ENCODE data around the gene TPCN2. TPM values are rescaled to one million over a fixed set of nuclear protein-coding genes. Genes with fewer than 3 reads are reported as not detected.

TPCN2 gene
- total RNA-seq, 4 donors from 2014 or later: 16.8 to 33.8 (median 28.3) TPM

GRCh38 chr11:69086152-69087132, 37.7 kb downstream of the TPCN2 start:
- H3K36me3 ChIP-seq: peaks cover 0 to 84% of the 10 kb centered on the region in 2 donors

GRCh38 chr11:69087133-69087524, 38.4 kb downstream of the TPCN2 start:
- peak; percentile 13 for ATAC-seq
- Histone ChIP-seq H3K4me1 (peaks cover 0 to 58% (median 22%) of the 10 kb centered on the region in 3 donors), H3K4me3 (no peak overlapping the region), H3K36me3 (peaks cover 0 to 84% of the 10 kb centered on the region in 2 donors), H3K9me3 (no peaks in the 10 kb centered on the region), H3K27me3 (no peaks in the 10 kb centered on the region), H3K27ac (peak overlapping the region; percentile 80 to 90 (median 86))
- TF ChIP-seq CTCF (IDR thresholded peaks at IDR 0.05) (no peak), EP300 (IDR thresholded peaks at IDR 0.05) (no peak), POLR2AphosphoS5 (IDR thresholded peaks at IDR 0.05) (no peak), POLR2A (IDR thresholded peaks at IDR 0.05) (no peak)
- no CpG with 5 or more reads among the region's 11 CpGs for WGBS, 2 donors (ENCODE audit: low coverage in 1 of 2)

More at GRCh38 chr11:69086152-69087132, 37.7 kb downstream of the TPCN2 start:
- peak overlapping the region; percentile 80 to 90 (median 86) for H3K27ac ChIP-seq
- TF ChIP-seq POLR2A (IDR thresholded peaks at IDR 0.05) (no peak), EP300 (IDR thresholded peaks at IDR 0.05) (no peak), POLR2AphosphoS5 (IDR thresholded peaks at IDR 0.05) (peak; percentile 61), CTCF (IDR thresholded peaks at IDR 0.05) (peak in 3 of 4 experiments; percentile 60 to 73 (median 70))
- H3K27me3 ChIP-seq: no peaks in the 10 kb centered on the region
- no peak overlapping the region for H3K4me3 ChIP-seq
- ATAC-seq: peak; percentile 79
- 30% methylated on average over 8 of the region's 28 CpGs; no CpG with 5 or more reads in 1 of the 2 donors for WGBS, 2 donors (ENCODE audit: low coverage in 1 of 2)
- H3K4me1 ChIP-seq: peaks cover 0 to 58% (median 22%) of the 10 kb centered on the region in 3 donors
- H3K9me3 ChIP-seq: no peaks in the 10 kb centered on the region

- TF ChIP-seq POLR2AphosphoS5 (IDR thresholded peaks at IDR 0.05): no peak
- no peak for TF ChIP-seq CTCF (IDR thresholded peaks at IDR 0.05)
- no peak for TF ChIP-seq POLR2A (IDR thresholded peaks at IDR 0.05)
- no peak for TF ChIP-seq EP300 (IDR thresholded peaks at IDR 0.05)
- H3K9me3 ChIP-seq: no peaks in the 10 kb centered on the region
- no peak for ATAC-seq
- H3K27me3 ChIP-seq: no peaks in the 10 kb centered on the region
- peak overlapping the region in 3 of 4 donors; percentile 85 to 90 (median 87) for H3K27ac ChIP-seq
- no peak overlapping the region for H3K4me3 ChIP-seq
- 81% methylated on average over 4 of the region's 14 CpGs; no CpG with 5 or more reads in 1 of the 2 donors for WGBS, 2 donors (ENCODE audit: low coverage in 1 of 2)
- H3K36me3 ChIP-seq: peaks cover 0 to 86% of the 10 kb centered on the region in 2 donors
- peaks cover 0 to 58% (median 22%) of the 10 kb centered on the region in 3 donors for H3K4me1 ChIP-seq
Measured at GRCh38 chr11:69087811-69088210, 39.1 kb downstream of the TPCN2 start.

- Histone ChIP-seq H3K9me3 (no peaks in the 10 kb centered on the region), H3K27ac (peak overlapping the region; percentile 14 to 90 (median 86)), H3K27me3 (no peaks in the 10 kb centered on the region), H3K4me3 (no peak overlapping the region), H3K36me3 (peaks cover 0 to 86% of the 10 kb centered on the region in 2 donors), H3K4me1 (peaks cover 0 to 58% (median 22%) of the 10 kb centered on the region in 3 donors)
- WGBS, 2 donors (ENCODE audit: low coverage in 1 of 2): 0% methylated on average over 1 of the region's 11 CpGs; no CpG with 5 or more reads in 1 of the 2 donors
- peak; percentile 60 for ATAC-seq
- TF ChIP-seq POLR2A (IDR thresholded peaks at IDR 0.05) (no peak), CTCF (IDR thresholded peaks at IDR 0.05) (peak in 3 of 4 experiments; percentile 82 to 84 (median 82)), POLR2AphosphoS5 (IDR thresholded peaks at IDR 0.05) (peak; percentile 35)
Measured at GRCh38 chr11:69088676-69089146, 40.0 kb downstream of the TPCN2 start.
